HG02678 (cell line): Measurements from ENCODE around the gene NPL.

Source experiments
- ATAC-seq: cut with Tn5 transposase; IDR thresholded peaks from one replicate; pipeline ENCODE4 v1.9.1; 2021; ENCODE audit warnings: mild to moderate bottlenecking, moderate library complexity; ENCODE audit not compliant: unreplicated experiment

Gene NPL

GRCh38 chr1:182861994-182862393, 72.4 kb downstream of the NPL start:
- no peak for ATAC-seq

GRCh38 chr1:182862827-182863226, 73.3 kb downstream of the NPL start:
- ATAC-seq = no peak

GRCh38 chr1:182863940-182864339, 74.4 kb downstream of the NPL start:
- no peak for ATAC-seq

GRCh38 chr1:182867861-182868260, 78.3 kb downstream of the NPL start:
- ATAC-seq = no peak

- no peak for ATAC-seq
These were observed 79.7 kb downstream of the NPL start for GRCh38 chr1:182869241-182869666.

GRCh38 chr1:182872881-182873280, 83.3 kb downstream of the NPL start:
- no peak for ATAC-seq

- no peak for ATAC-seq
These were observed 86.3 kb downstream of the NPL start for GRCh38 chr1:182875889-182876288.

- no peak for ATAC-seq
These were observed 87.8 kb downstream of the NPL start for GRCh38 chr1:182877331-182877730.

GRCh38 chr1:182877842-182878241, 88.3 kb downstream of the NPL start:
- ATAC-seq = no peak
